Esophagus squamous epithelium (tissue), 5 donors: ENCODE results near the gene PRR23A. TPM values are rescaled to one million over a fixed set of nuclear protein-coding genes. Genes with fewer than 3 reads are reported as not detected.

Experiments used
- DNase-seq: peaks from one replicate; lab custom pipeline; 2025; lab: John Stamatoyannopoulos, UW
- H3K27ac ChIP-seq, 4 donors: fragments of 200-600 bp; sonication (generic); one replicate each; pipeline ENCODE4 v1.5.1; 2016 to 2019; ENCODE audit warnings: mild to moderate bottlenecking in 1 of 4
- H3K27me3 ChIP-seq, 4 donors: fragments of 200-600 bp; sonication (generic); 1 replicate in 3 of 4; 2 replicates in 1 of 4; pipeline versions ENCODE4 v1.5.1 to v1.6.0; 2017 to 2021; ENCODE audit warnings: antibody characterized with exemption in 1 of 4
- H3K36me3 ChIP-seq, 3 donors: fragments of 200-600 bp; sonication (generic); one replicate each; pipeline ENCODE4 v1.5.1; 2016 to 2019
- H3K4me1 ChIP-seq, 3 donors: fragments of 200-600 bp; sonication (generic); one replicate each; pipeline ENCODE4 v1.5.1; 2017 to 2019
- H3K4me3 ChIP-seq, 4 donors: fragments of 200-600 bp; sonication (generic); 1 replicate in 3 of 4; 2 replicates in 1 of 4; pipeline ENCODE4 v1.5.1; 2016 to 2019; ENCODE audit warnings: mild to moderate bottlenecking in 2 of 4, moderate library complexity in 1 of 4
- H3K9me3 ChIP-seq, 3 donors: fragments of 200-600 bp; sonication (generic); one replicate each; pipeline ENCODE4 v1.5.1; 2016 to 2019
- CTCF ChIP-seq, 6 experiments: fragments of 450-650 bp in 4 of 6; fragments of 200-600 bp in 2 of 6; sonication (generic) in 2 of 6; IDR thresholded peaks; one replicate each; pipeline ENCODE4 v1.5.1; 2016 to 2019; ENCODE audit warnings: antibody characterized with exemption in 6 of 6, mild to moderate bottlenecking in 4 of 6, moderate library complexity in 4 of 6
- POLR2A ChIP-seq, 4 donors: fragments of 450-650 bp; IDR thresholded peaks; one replicate each; pipeline ENCODE4 v1.6.1; 2017; ENCODE audit warnings: antibody characterized with exemption in 4 of 4, mild to moderate bottlenecking in 4 of 4, moderate library complexity in 3 of 4
- WGBS, 2 donors: methylation state at CpG; one replicate each; pipeline ENCODE4 v1.1.5; 2018; 5-methylcytosine and 5-hydroxymethylcytosine counted together
- intact Hi-C: fragments of 100-400 bp; cut with DNase I; formaldehyde crosslinking; loops from one replicate; pipeline ENCODE4 v1.15.0; 2022
- total RNA-seq, 4 donors: library from RNA; depleted of rRNA; stranded (reverse); fragments of >200 nt; gene quantifications; one replicate each; pipeline ENCODE4 v1.1.0, GENCODE V29; 2016
- donor health status: DM: yes; HTN: yes; CAD: no.

PRR23A gene
- total RNA-seq, 4 donors from 2014 or later, result not detected

GRCh38 chr3:139020036-139020867 lies 14.2 kb upstream of the PRR23A start:
- H3K36me3 ChIP-seq, result no peaks in the 10 kb centered on the region
- H3K4me1 ChIP-seq, result no peaks in the 10 kb centered on the region
- intact Hi-C loops, result no loop called here
- peaks cover 0 to 11% (median 0%) of the 10 kb centered on the region in 3 donors for H3K9me3 ChIP-seq
- WGBS, 2 donors, result 62 to 84% methylated on average over 4 to 22 of the region's 81 CpGs
- DNase-seq, result no peak
- no peak overlapping the region for H3K27ac ChIP-seq
- no peaks in the 10 kb centered on the region for H3K27me3 ChIP-seq
- no peak overlapping the region for H3K4me3 ChIP-seq
- TF ChIP-seq CTCF (IDR thresholded peaks at IDR 0.05) (no peak), POLR2A (IDR thresholded peaks at IDR 0.05) (no peak)

- no peak overlapping the region for H3K27ac ChIP-seq
- no peaks in the 10 kb centered on the region for H3K4me1 ChIP-seq
- DNase-seq, result no peak
- intact Hi-C loops, result no loop called here
- no peaks in the 10 kb centered on the region for H3K27me3 ChIP-seq
- TF ChIP-seq CTCF (IDR thresholded peaks at IDR 0.05) (no peak), POLR2A (IDR thresholded peaks at IDR 0.05) (no peak)
- H3K9me3 ChIP-seq, result peaks cover 0 to 11% (median 0%) of the 10 kb centered on the region in 3 donors
- no peaks in the 10 kb centered on the region for H3K36me3 ChIP-seq
- 49 to 69% methylated on average over 3 of the region's 3 CpGs for WGBS, 2 donors
- H3K4me3 ChIP-seq, result no peak overlapping the region
These were observed 10.5 kb upstream of the PRR23A start for GRCh38 chr3:139016430-139017048.

- TF ChIP-seq CTCF (IDR thresholded peaks at IDR 0.05) (no peak), POLR2A (IDR thresholded peaks at IDR 0.05) (no peak)
- Histone ChIP-seq H3K4me3 (no peak overlapping the region), H3K27ac (no peak overlapping the region), H3K9me3 (peaks cover 0 to 8% (median 7%) of the 10 kb centered on the region in 3 donors), H3K4me1 (no peaks in the 10 kb centered on the region), H3K27me3 (no peaks in the 10 kb centered on the region), H3K36me3 (no peaks in the 10 kb centered on the region)
- WGBS, 2 donors, result 91 to 97% methylated on average over 13 to 30 of the region's 45 CpGs
- DNase-seq, result no peak
- intact Hi-C loops, result no loop called here
These were observed 593 bp downstream of the PRR23A start for GRCh38 chr3:139005356-139005993.

GRCh38 chr3:138995706-138996105 lies 10.4 kb downstream of the PRR23A start:
- H3K27ac ChIP-seq, result no peak overlapping the region
- intact Hi-C loops, result no loop called here
- no peaks in the 10 kb centered on the region for H3K4me1 ChIP-seq
- H3K27me3 ChIP-seq, result peaks cover 0 to 6% (median 0%) of the 10 kb centered on the region in 4 donors
- no peak for DNase-seq
- no peaks in the 10 kb centered on the region for H3K9me3 ChIP-seq
- TF ChIP-seq POLR2A (IDR thresholded peaks at IDR 0.05) (no peak), CTCF (IDR thresholded peaks at IDR 0.05) (no peak)
- no peak overlapping the region for H3K4me3 ChIP-seq
- WGBS, 2 donors, result 78 to 83% methylated on average over 1 of the region's 1 CpG
- no peaks in the 10 kb centered on the region for H3K36me3 ChIP-seq

GRCh38 chr3:138987181-138987580 lies 18.9 kb downstream of the PRR23A start:
- Histone ChIP-seq H3K36me3 (no peaks in the 10 kb centered on the region), H3K27ac (no peak overlapping the region), H3K4me1 (no peaks in the 10 kb centered on the region), H3K27me3 (no peaks in the 10 kb centered on the region), H3K9me3 (no peaks in the 10 kb centered on the region), H3K4me3 (no peak overlapping the region)
- no peak for TF ChIP-seq POLR2A (IDR thresholded peaks at IDR 0.05)
- no peak for TF ChIP-seq CTCF (IDR thresholded peaks at IDR 0.05)
- no peak for DNase-seq
- intact Hi-C loops, result no loop called here
- WGBS, 2 donors, result 83 to 90% methylated on average over 2 of the region's 2 CpGs
